IMR-90 (cell line): ENCODE measurements around the gene PLXNA4. TPM values are rescaled to one million over a fixed set of nuclear protein-coding genes. Genes with fewer than 3 reads are reported as not detected.

ENCODE experiments used
- ATAC-seq: fragments of 200-7000 bp; cut with Tn5 transposase; 2 replicates; pipeline ENCODE4 v1.9.1; 2020; ENCODE audit warnings: low read depth, mild to moderate bottlenecking, moderate library complexity
- BruUV-seq: library from RNA; stranded (reverse); fragments of 400-500 nt; replicated peaks from 2 replicates; lab custom pipeline; 2021; lab: Mats Ljungman, UMichigan
- CTCF ChIA-PET: fragments of 300-600 bp; formaldehyde crosslinking; extraction: SDS; loops from one replicate; lab custom pipeline; 2021; ENCODE audit warnings: antibody characterized with exemption; lab: Yijun Ruan, JAX
- POLR2A ChIA-PET: fragments of 300-600 bp; sonication (Branson Sonifier 250); formaldehyde crosslinking; loops from one replicate; lab custom pipeline; 2022; ENCODE audit warnings: antibody characterized with exemption; ENCODE audit not compliant: unreplicated experiment; lab: Charles Lee
- DNase-seq: peaks from one replicate; pipeline ENCODE4 v3.0.0; 2013
- H2AFZ ChIP-seq: replicated peaks from 2 replicates; pipeline ENCODE3; 2013; ENCODE audit warnings: low read length, mild to moderate bottlenecking; ENCODE audit not compliant: poor library complexity
- H2AK5ac ChIP-seq: 2 replicates; pipeline ENCODE4 v1.6.1; 2013; ENCODE audit warnings: low read depth, low read length, inconsistent platforms
- H2AK9ac ChIP-seq: replicated peaks from 2 replicates; pipeline ENCODE3; 2013; ENCODE audit warnings: mild to moderate bottlenecking, low read depth, low read length, moderate library complexity; ENCODE audit not compliant: poor library complexity
- H2BK120ac ChIP-seq: 2 replicates; pipeline ENCODE4 v1.6.1; 2013; ENCODE audit warnings: low read depth, low read length, inconsistent platforms
- H2BK15ac ChIP-seq: 3 replicates; pipeline ENCODE4 v1.6.1; 2013; ENCODE audit warnings: low read depth, low read length, inconsistent platforms
- H2BK20ac ChIP-seq: 2 replicates; pipeline ENCODE4 v1.6.1; 2013; ENCODE audit warnings: low read depth, mild to moderate bottlenecking, inconsistent platforms, low read length, moderate library complexity
- H2BK5ac ChIP-seq: 2 replicates; pipeline ENCODE4 v1.6.1; 2013; ENCODE audit warnings: mild to moderate bottlenecking, low read depth, low read length, inconsistent platforms; ENCODE audit not compliant: poor library complexity, severe bottlenecking
- H3K14ac ChIP-seq: replicated peaks from 2 replicates; pipeline ENCODE4 v1.6.1; 2013; ENCODE audit warnings: low read depth, low read length, inconsistent platforms
- H3K18ac ChIP-seq: 2 replicates; pipeline ENCODE4 v1.6.1; 2013; ENCODE audit warnings: low read depth, low read length, control low read depth
- H3K23ac ChIP-seq: 2 replicates; pipeline ENCODE4 v1.6.1; 2013; ENCODE audit warnings: low read depth, low read length, inconsistent platforms
- H3K27ac ChIP-seq: 2 replicates; pipeline ENCODE4 v1.5.1; 2013; ENCODE audit warnings: mild to moderate bottlenecking, control low read depth, low read length; ENCODE audit not compliant: insufficient read depth
- H3K27me3 ChIP-seq: 2 replicates; pipeline ENCODE4 v1.6.1; 2013; ENCODE audit warnings: low read length; ENCODE audit not compliant: control insufficient read depth, insufficient read depth
- H3K36me3 ChIP-seq: 2 replicates; pipeline ENCODE4 v1.6.1; 2013; ENCODE audit warnings: low read length, mixed read lengths; ENCODE audit not compliant: control insufficient read depth, insufficient read depth
- H3K4ac ChIP-seq: 2 replicates; pipeline ENCODE4 v1.6.1; 2013; ENCODE audit warnings: low read depth, low read length, inconsistent platforms
- H3K4me1 ChIP-seq: 2 replicates; pipeline ENCODE4 v1.6.1; 2013; ENCODE audit warnings: low read length, mixed read lengths; ENCODE audit not compliant: control insufficient read depth, insufficient read depth
- H3K4me2 ChIP-seq: 2 replicates; pipeline ENCODE4 v1.6.1; 2013; ENCODE audit warnings: low read depth, mild to moderate bottlenecking, control low read depth, low read length, moderate library complexity
- H3K4me3 ChIP-seq: 2 replicates; pipeline ENCODE4 v1.5.1; 2013; ENCODE audit warnings: low read depth, mild to moderate bottlenecking, control low read depth, low read length, moderate library complexity; ENCODE audit not compliant: insufficient read depth
- H3K56ac ChIP-seq: 2 replicates; pipeline ENCODE4 v1.6.1; 2013; ENCODE audit warnings: low read length, inconsistent platforms; ENCODE audit not compliant: insufficient read depth; ENCODE audit errors: extremely low read depth
- H3K79me1 ChIP-seq, 2 experiments: 2 replicates each; pipeline ENCODE4 v1.6.1; 2013; ENCODE audit warnings: low read length in 2 of 2, inconsistent platforms in 1 of 2, low read depth in 1 of 2
- H3K9ac ChIP-seq: 2 replicates; pipeline ENCODE4 v1.6.1; 2013; ENCODE audit warnings: low read depth, low read length, control low read depth
- H3K9me1 ChIP-seq: 2 replicates; pipeline ENCODE4 v1.6.1; 2013; ENCODE audit warnings: low read length, inconsistent platforms; ENCODE audit not compliant: insufficient read depth
- H3K9me3 ChIP-seq: 2 replicates; pipeline ENCODE4 v1.6.1; 2013; ENCODE audit warnings: low read length; ENCODE audit not compliant: control insufficient read depth, insufficient read depth
- H4K20me1 ChIP-seq: 2 replicates; pipeline ENCODE4 v1.6.1; 2013; ENCODE audit warnings: low read length, inconsistent platforms; ENCODE audit not compliant: insufficient read depth
- H4K5ac ChIP-seq: 2 replicates; pipeline ENCODE4 v1.6.1; 2013; ENCODE audit warnings: mild to moderate bottlenecking, low read depth, low read length, control low read depth
- H4K8ac ChIP-seq, 2 experiments: 2 replicates each; pipeline ENCODE4 v1.6.1; 2013; ENCODE audit warnings: low read depth in 2 of 2, low read length in 2 of 2, control low read depth in 1 of 2, inconsistent platforms in 1 of 2
- H4K91ac ChIP-seq: 2 replicates; pipeline ENCODE4 v1.6.1; 2013; ENCODE audit warnings: low read depth, low read length, inconsistent platforms; ENCODE audit not compliant: insufficient read depth
- BHLHE40 ChIP-seq: fragments of 150-350 bp; IDR thresholded peaks from 2 replicates; pipeline ENCODE4 v1.6.1; 2016; ENCODE audit warnings: mild to moderate bottlenecking, low read depth, low read length
- CEBPB ChIP-seq: IDR thresholded peaks from 2 replicates; pipeline ENCODE4 v1.6.1; 2012; ENCODE audit warnings: low read depth, low read length, improper control_type of control experiment
- CHD1 ChIP-seq: IDR thresholded peaks from 2 replicates; pipeline ENCODE4 v1.6.1; 2012; ENCODE audit warnings: low read depth, low read length, improper control_type of control experiment
- FOS ChIP-seq: fragments of 150-350 bp; IDR thresholded peaks from 2 replicates; pipeline ENCODE4 v1.6.1; 2016; ENCODE audit warnings: low read depth, low read length
- MAFK ChIP-seq: IDR thresholded peaks from 2 replicates; pipeline ENCODE4 v1.6.1; 2012; ENCODE audit warnings: low read depth, low read length, improper control_type of control experiment
- MAZ ChIP-seq: IDR thresholded peaks from 2 replicates; pipeline ENCODE4 v1.6.1; 2012; ENCODE audit warnings: low read depth, mild to moderate bottlenecking, low read length, improper control_type of control experiment, moderate library complexity, borderline replicate concordance
- MXI1 ChIP-seq: IDR thresholded peaks from 2 replicates; pipeline ENCODE4 v1.6.1; 2012; ENCODE audit warnings: low read depth, mild to moderate bottlenecking, low read length, moderate library complexity, borderline replicate concordance
- NFE2L2 ChIP-seq: fragments of 150-350 bp; IDR thresholded peaks from 2 replicates; pipeline ENCODE4 v1.6.1; 2016; ENCODE audit warnings: low read depth, mild to moderate bottlenecking, low read length
- POLR2A ChIP-seq: IDR thresholded peaks from 2 replicates; pipeline ENCODE4 v1.6.1; 2012; ENCODE audit warnings: mild to moderate bottlenecking, low read depth, low read length
- RAD21 ChIP-seq: IDR thresholded peaks from 2 replicates; pipeline ENCODE4 v1.6.1; 2012; ENCODE audit warnings: low read length, improper control_type of control experiment
- RCOR1 ChIP-seq: IDR thresholded peaks from 2 replicates; pipeline ENCODE4 v1.6.1; 2012; ENCODE audit warnings: mild to moderate bottlenecking, low read length, improper control_type of control experiment; ENCODE audit not compliant: insufficient replicate concordance
- RFX5 ChIP-seq: IDR thresholded peaks from 2 replicates; pipeline ENCODE4 v1.8.0; 2012; ENCODE audit warnings: low read depth, mild to moderate bottlenecking, low read length, moderate library complexity
- SMC3 ChIP-seq: fragments of 150-350 bp; IDR thresholded peaks from 2 replicates; pipeline ENCODE4 v1.6.1; 2016; ENCODE audit warnings: low read depth, mild to moderate bottlenecking, antibody characterized with exemption, low read length, moderate library complexity
- WGBS, 2 experiments: methylation state at CpG; one replicate each; pipeline versions ENCODE4 v1.1.5 to v1.1.7; 2013; ENCODE audit warnings: missing lambda C conversion rate in 2 of 2; ENCODE audit not compliant: insufficient read length in 1 of 2; ENCODE audit errors: extremely low coverage in 2 of 2; 5-methylcytosine and 5-hydroxymethylcytosine counted together
- dilution Hi-C: fragments of 300-500 bp; cut with HindIII; formaldehyde crosslinking; loops from one replicate; pipeline ENCODE4 v1.14.3; 2018; ENCODE audit warnings: low sequenced_read_pairs; ENCODE audit not compliant: unreplicated experiment
- in situ Hi-C: fragments of 300-500 bp; cut with MboI; formaldehyde crosslinking; loops from 3 replicates; pipeline ENCODE4 v1.14.3; 2019; ENCODE audit warnings: low sequenced_read_pairs, inconsistent platforms, mixed read lengths
- intact Hi-C: fragments of 100-400 bp; cut with micrococcal nuclease; formaldehyde crosslinking; loops from 2 replicates; pipeline ENCODE4 v1.10.0; 2022
- polyA plus RNA-seq, 3 experiments: library from polyadenylated mRNA; depleted of rRNA; stranded (reverse); fragments of >200 nt; gene quantifications; 2 replicates each; pipeline ENCODE4 v1.2.3, GENCODE V29; 2012; ENCODE audit warnings: low replicate concordance in 1 of 3
- total RNA-seq: library from RNA; depleted of rRNA; stranded (reverse); fragments of >200 nt; gene quantifications from 2 replicates; pipeline ENCODE4 v1.2.3, GENCODE V29; 2012
- TF ChIP-seq, protein P1 (sequence below): conservative IDR thresholded peaks from 2 replicates; pipeline ENCODE4 v1.5.1; 2012; ENCODE audit warnings: mild to moderate bottlenecking, low read depth, low read length, improper control_type of control experiment
- TF ChIP-seq, protein P2 (sequence below): fragments of 150-350 bp; IDR thresholded peaks from 2 replicates; pipeline ENCODE4 v1.6.1; 2016; ENCODE audit warnings: low read depth, mild to moderate bottlenecking, low read length, moderate library complexity, borderline replicate concordance
- TF ChIP-seq, protein P3 (sequence below): fragments of 150-350 bp; IDR thresholded peaks from 2 replicates; pipeline ENCODE4 v1.6.1; 2017; ENCODE audit warnings: mild to moderate bottlenecking, antibody characterized with exemption, low read length, low read depth

The PLXNA4 gene
- total and polyA plus RNA-seq, 2 of the 4 experiments (the other 2 are of a cell fraction): under 0.01 TPM

DNA sequence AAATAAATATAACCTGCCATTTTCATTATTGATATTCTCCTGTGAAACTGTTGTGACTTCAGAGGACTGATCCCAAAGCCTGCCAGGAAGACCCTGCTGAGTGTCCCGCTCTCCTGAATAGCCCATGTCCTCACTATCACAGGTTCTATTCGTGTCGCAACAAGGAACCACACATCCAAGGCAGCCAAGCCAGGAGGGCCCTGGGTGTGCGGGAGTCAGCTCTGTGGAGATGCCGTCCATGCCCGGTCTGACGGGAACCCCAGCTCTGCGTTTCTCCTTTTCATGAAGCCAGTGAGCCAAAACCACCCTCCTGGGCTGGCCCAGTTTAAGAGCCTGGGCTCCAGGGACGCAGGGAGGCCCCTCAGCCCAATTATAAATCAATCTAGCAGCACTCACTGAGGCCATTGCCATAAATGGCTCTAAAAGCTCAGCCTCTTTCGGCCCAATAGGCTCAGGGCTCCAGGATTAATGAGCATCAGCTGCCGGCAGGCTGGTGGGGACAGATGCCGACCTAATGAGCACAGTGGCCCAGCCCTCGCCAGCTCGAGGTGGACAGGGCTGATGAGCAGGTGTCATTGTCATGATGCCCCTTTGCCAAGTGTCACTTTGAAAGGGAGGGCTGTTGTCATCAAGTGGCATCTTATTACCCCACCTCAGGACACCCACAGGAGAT lies 177.9 kb downstream of the PLXNA4 start:
- Histone ChIP-seq H3K23ac (no peak overlapping the region), H3K9ac (no peak overlapping the region), H3K79me1 (no peaks in the 10 kb centered on the region), H2AK5ac (no peak overlapping the region), H2BK20ac (no peak overlapping the region), H4K20me1 (no peaks in the 10 kb centered on the region), H3K14ac (no peak overlapping the region), H2AK9ac (no peak overlapping the region), H3K27me3 (no peaks in the 10 kb centered on the region), H4K8ac (no peak overlapping the region), H4K5ac (no peak overlapping the region), H3K36me3 (no peaks in the 10 kb centered on the region), H3K4ac (no peak overlapping the region), H2AFZ (no peak overlapping the region), H3K4me2 (no peak overlapping the region), H3K18ac (no peak overlapping the region), H3K27ac (no peak overlapping the region), H3K4me3 (no peak overlapping the region), H3K9me3 (no peaks in the 10 kb centered on the region), H3K9me1 (no peaks in the 10 kb centered on the region), H4K91ac (no peak overlapping the region), H2BK120ac (no peak overlapping the region), H3K4me1 (no peaks in the 10 kb centered on the region), H3K56ac (no peak overlapping the region), H2BK15ac (no peak overlapping the region), H2BK5ac (no peak overlapping the region)
- ATAC-seq (no peak), DNase-seq (no peak)
- in situ Hi-C loops: no loop called here
- BruUV-seq: no TSS peak
- POLR2A ChIA-PET: no interaction called here
- CTCF ChIA-PET: no interaction called here
- dilution Hi-C loops: no loop called here
- TF ChIP-seq NFE2L2: no peak
- TF ChIP-seq RAD21: no peak
- TF ChIP-seq, protein P1, sequence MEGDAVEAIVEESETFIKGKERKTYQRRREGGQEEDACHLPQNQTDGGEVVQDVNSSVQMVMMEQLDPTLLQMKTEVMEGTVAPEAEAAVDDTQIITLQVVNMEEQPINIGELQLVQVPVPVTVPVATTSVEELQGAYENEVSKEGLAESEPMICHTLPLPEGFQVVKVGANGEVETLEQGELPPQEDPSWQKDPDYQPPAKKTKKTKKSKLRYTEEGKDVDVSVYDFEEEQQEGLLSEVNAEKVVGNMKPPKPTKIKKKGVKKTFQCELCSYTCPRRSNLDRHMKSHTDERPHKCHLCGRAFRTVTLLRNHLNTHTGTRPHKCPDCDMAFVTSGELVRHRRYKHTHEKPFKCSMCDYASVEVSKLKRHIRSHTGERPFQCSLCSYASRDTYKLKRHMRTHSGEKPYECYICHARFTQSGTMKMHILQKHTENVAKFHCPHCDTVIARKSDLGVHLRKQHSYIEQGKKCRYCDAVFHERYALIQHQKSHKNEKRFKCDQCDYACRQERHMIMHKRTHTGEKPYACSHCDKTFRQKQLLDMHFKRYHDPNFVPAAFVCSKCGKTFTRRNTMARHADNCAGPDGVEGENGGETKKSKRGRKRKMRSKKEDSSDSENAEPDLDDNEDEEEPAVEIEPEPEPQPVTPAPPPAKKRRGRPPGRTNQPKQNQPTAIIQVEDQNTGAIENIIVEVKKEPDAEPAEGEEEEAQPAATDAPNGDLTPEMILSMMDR: no peak
- TF ChIP-seq FOS: no peak
- no peak for TF ChIP-seq BHLHE40
- TF ChIP-seq RFX5: no peak
- TF ChIP-seq CHD1: no peak
- no peak for TF ChIP-seq SMC3
- TF ChIP-seq MAZ: no peak
- TF ChIP-seq, protein P2, sequence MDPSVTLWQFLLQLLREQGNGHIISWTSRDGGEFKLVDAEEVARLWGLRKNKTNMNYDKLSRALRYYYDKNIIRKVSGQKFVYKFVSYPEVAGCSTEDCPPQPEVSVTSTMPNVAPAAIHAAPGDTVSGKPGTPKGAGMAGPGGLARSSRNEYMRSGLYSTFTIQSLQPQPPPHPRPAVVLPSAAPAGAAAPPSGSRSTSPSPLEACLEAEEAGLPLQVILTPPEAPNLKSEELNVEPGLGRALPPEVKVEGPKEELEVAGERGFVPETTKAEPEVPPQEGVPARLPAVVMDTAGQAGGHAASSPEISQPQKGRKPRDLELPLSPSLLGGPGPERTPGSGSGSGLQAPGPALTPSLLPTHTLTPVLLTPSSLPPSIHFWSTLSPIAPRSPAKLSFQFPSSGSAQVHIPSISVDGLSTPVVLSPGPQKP: no peak
- no peak for TF ChIP-seq POLR2A
- TF ChIP-seq, protein P3, sequence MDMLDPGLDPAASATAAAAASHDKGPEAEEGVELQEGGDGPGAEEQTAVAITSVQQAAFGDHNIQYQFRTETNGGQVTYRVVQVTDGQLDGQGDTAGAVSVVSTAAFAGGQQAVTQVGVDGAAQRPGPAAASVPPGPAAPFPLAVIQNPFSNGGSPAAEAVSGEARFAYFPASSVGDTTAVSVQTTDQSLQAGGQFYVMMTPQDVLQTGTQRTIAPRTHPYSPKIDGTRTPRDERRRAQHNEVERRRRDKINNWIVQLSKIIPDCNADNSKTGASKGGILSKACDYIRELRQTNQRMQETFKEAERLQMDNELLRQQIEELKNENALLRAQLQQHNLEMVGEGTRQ: no peak
- TF ChIP-seq CEBPB: no peak
- no peak for TF ChIP-seq RCOR1
- no peak for TF ChIP-seq MAFK
- TF ChIP-seq MXI1: no peak
- intact Hi-C loops: no loop called here
- 35% methylated on average over 7 of the region's 14 CpGs; no CpG with 5 or more reads in 1 of the 2 experiments for WGBS, 2 experiments
